Activated T-cell treated with anti-CD3 and anti-CD28 coated beads, Interleukin-2, amount 50 U/mL, for 4 hours (primary cell): ENCODE data around the gene FKBP5. TPM values are rescaled to one million over a fixed set of nuclear protein-coding genes. Genes with fewer than 3 reads are reported as not detected.
"Not testable (repeated sequence)": the region's sequence is repeated elsewhere in the genome, so short reads cannot be mapped to it uniquely, and the experiment has no call there.

Experiments used
- ATAC-seq, 2 donors: fragments of 200-7000 bp; cut with Tn5 transposase; one replicate each; pipeline ENCODE4 v1.10.0; 2021
- DNase-seq: peaks from one replicate; pipeline ENCODE4 v3.0.0-alpha.2; 2020
- H3K27me3 Mint-ChIP-seq: one replicate; pipeline ENCODE4 v1.8.0; 2021; ENCODE audit warnings: low read depth, mixed read lengths
- H3K36me3 Mint-ChIP-seq: one replicate; pipeline ENCODE4 v1.8.0; 2022; ENCODE audit warnings: mixed read lengths; ENCODE audit not compliant: insufficient read depth
- H3K4me1 Mint-ChIP-seq: one replicate; pipeline ENCODE4 v1.8.0; 2021; ENCODE audit warnings: low read depth, mixed read lengths
- H3K4me3 Mint-ChIP-seq: one replicate; pipeline ENCODE4 v1.8.0; 2021; ENCODE audit warnings: mild to moderate bottlenecking, moderate library complexity, mixed read lengths
- H3K9me3 Mint-ChIP-seq: one replicate; pipeline ENCODE4 v1.8.0; 2021; ENCODE audit warnings: mixed read lengths
- total RNA-seq, 3 donors: library from RNA; stranded (reverse); gene quantifications; one replicate each; pipeline ENCODE4 v1.2.1, GENCODE V29; 2021

FKBP5 gene
- 10 to 100 TPM; 46.5 to 62.3 (median 59.9) TPM for total RNA-seq

- DNase-seq = peak; percentile 83
- Mint-ChIP-seq H3K27me3 (no peaks in the 10 kb centered on the region), H3K9me3 (no peaks in the 10 kb centered on the region), H3K4me1 (peaks cover 10% of the 10 kb centered on the region), H3K4me3 (peak within 1 kb of the TSS; percentile 98), H3K36me3 (no peaks in the 10 kb centered on the region)
- ATAC-seq = peak; percentile 94 to 96
Observed at GRCh38 chr6:35688605-35689322, at the start of gene FKBP5. Gene FKBP5, minus strand, starts transcription at chr6:35688915. Its CDS starts 46,091 bp downstream, at chr6:35642824.

DNA sequence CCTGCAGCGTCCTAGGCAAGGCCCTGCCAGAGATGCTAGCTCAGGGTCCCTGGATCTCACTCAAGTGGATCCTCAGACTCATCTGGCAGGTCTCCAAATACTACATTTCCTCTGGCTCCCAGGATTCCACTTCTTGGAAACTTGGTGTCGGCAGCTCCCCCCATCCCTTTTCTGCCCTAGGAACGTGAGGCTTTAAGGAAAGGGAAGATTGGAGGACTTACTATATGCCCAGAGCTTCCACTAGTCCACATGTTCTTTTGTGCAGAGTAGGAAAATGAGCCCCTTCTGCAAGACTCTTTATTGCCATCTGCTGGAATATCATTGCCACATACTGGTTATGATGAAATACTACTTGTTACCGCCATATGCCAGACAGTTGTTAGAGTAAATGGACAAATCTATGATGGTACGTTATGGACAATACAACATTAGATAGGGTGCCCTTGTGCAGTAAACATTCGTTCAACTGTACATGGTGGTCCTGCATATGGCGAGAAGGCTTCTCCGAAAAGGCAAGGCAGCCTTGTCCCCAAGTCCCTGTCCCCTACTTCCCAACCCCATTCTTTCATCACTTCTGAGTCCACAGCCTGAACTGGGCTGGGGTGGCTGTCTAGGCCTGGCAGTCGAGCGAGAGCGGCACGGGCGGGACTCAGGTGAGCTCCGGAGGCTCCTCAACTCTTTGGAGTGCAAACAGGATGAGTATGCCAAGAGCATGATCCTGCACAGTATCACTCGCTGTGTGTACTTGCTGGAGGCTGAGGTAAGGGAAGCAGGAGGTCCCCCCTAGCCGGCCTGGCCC, 48.9 kb upstream of the FKBP5 start:
- Mint-ChIP-seq H3K36me3 (no peaks in the 10 kb centered on the region), H3K27me3 (no peaks in the 10 kb centered on the region), H3K9me3 (no peaks in the 10 kb centered on the region), H3K4me1 (peaks cover 39% of the 10 kb centered on the region), H3K4me3 (peak overlapping the region; percentile 44)
- DNase-seq (no peak), ATAC-seq (peak; percentile 58 to 73)

- no peaks in the 10 kb centered on the region for H3K9me3 Mint-ChIP-seq
- no peaks in the 10 kb centered on the region for H3K27me3 Mint-ChIP-seq
- no peak for ATAC-seq
- H3K36me3 Mint-ChIP-seq = no peaks in the 10 kb centered on the region
- H3K4me3 Mint-ChIP-seq = peak within 1 kb of the TSS; percentile 44
- peaks cover 45% of the 10 kb centered on the region for H3K4me1 Mint-ChIP-seq
- DNase-seq = no peak
Observed at GRCh38 chr6:35736982-35737412, 48.3 kb upstream of the FKBP5 start, which contains the start of gene ARMC12. Gene ARMC12, plus strand, starts transcription at chr6:35737032. Its CDS starts 77 bp downstream, at chr6:35737109.

- H3K4me3 Mint-ChIP-seq = no peak overlapping the region
- DNase-seq (peak; percentile 85), ATAC-seq (peak; percentile 25 to 26)
- no peaks in the 10 kb centered on the region for H3K27me3 Mint-ChIP-seq
- H3K9me3 Mint-ChIP-seq = no peaks in the 10 kb centered on the region
- peaks cover 46% of the 10 kb centered on the region for H3K4me1 Mint-ChIP-seq
- no peaks in the 10 kb centered on the region for H3K36me3 Mint-ChIP-seq
Observed at GRCh38 chr6:35736253-35736894, 47.7 kb upstream of the FKBP5 start.

DNA sequence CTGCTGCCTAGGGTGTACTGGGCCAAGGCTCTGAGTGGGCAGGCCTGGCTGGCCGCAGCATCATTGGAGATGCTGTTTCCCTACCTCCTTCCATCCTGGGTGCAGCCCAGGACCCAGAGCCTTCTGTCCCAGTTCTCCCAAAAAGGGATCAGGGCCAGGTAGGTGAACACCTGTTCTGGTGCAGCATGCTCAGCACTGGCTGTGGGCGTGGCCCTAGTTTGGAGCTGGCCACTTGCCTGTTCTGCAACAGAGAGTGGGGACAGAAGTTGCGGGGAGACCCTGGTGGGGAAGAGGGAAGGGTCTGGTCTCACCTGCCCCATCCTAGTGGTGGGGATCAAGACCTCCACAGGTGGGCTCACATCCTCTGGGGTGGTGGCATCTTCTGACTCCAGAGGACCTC, 46.7 kb upstream of the FKBP5 start:
- H3K4me3 Mint-ChIP-seq = no peak overlapping the region
- DNase-seq (no peak), ATAC-seq (no peak)
- no peaks in the 10 kb centered on the region for H3K27me3 Mint-ChIP-seq
- H3K36me3 Mint-ChIP-seq = no peaks in the 10 kb centered on the region
- no peaks in the 10 kb centered on the region for H3K9me3 Mint-ChIP-seq
- peaks cover 53% of the 10 kb centered on the region for H3K4me1 Mint-ChIP-seq

DNA sequence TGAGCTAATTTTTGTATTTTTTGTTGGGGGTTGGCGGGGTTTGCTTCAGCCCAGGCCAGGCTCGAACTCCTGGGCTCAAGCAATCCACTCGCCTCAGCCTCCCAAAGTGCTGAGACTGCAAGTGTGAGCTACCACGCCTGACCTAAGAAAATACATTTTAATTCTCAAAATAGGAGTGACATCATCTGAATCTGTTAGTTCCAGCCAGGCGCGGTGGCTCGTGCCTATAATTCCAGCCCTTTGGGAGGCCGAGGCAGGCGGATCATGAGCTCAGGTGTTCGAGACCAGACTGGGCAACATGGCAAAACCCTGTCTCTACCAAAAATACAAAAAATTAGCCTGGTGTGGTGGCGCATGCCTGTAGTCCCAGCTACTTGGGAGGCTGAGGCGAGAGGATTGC, 45.6 kb upstream of the FKBP5 start:
- not testable (repeated sequence) for ATAC-seq, H3K36me3 Mint-ChIP-seq, H3K27me3 Mint-ChIP-seq, DNase-seq, H3K4me3 Mint-ChIP-seq, H3K9me3 Mint-ChIP-seq
- H3K4me1 Mint-ChIP-seq = peaks cover 64% of the 10 kb centered on the region

- Mint-ChIP-seq H3K36me3 (no peaks in the 10 kb centered on the region), H3K9me3 (no peaks in the 10 kb centered on the region), H3K27me3 (no peaks in the 10 kb centered on the region), H3K4me1 (peaks cover 71% of the 10 kb centered on the region), H3K4me3 (no peak overlapping the region)
- ATAC-seq = no peak
- DNase-seq = no peak
Observed at GRCh38 chr6:35733633-35734032, 44.9 kb upstream of the FKBP5 start.

GRCh38 chr6:35731736-35732532, 43.2 kb upstream of the FKBP5 start:
- peak overlapping the region; percentile 85 for H3K4me3 Mint-ChIP-seq
- no peaks in the 10 kb centered on the region for H3K36me3 Mint-ChIP-seq
- ATAC-seq (peak; percentile 53 to 58), DNase-seq (peak; percentile 92)
- H3K27me3 Mint-ChIP-seq = no peaks in the 10 kb centered on the region
- H3K4me1 Mint-ChIP-seq = peaks cover 77% of the 10 kb centered on the region
- H3K9me3 Mint-ChIP-seq = no peaks in the 10 kb centered on the region

DNA sequence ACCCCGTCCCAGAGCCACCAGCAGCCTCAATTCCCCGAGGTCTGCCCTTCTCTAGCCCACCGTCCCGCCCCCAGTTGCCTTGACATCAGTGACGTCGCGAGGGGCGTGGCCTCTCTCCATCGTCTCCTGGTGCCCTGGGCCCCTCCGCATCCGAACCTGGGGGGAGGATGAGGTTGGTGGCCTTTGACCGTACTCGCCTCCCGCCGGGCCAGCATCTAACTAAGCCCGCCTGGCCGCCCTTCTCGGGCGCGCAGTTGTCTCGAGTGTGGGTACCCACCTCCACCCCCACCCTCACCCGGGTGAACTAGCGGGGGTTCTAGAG, 42.7 kb upstream of the FKBP5 start:
- Mint-ChIP-seq H3K36me3 (no peaks in the 10 kb centered on the region), H3K27me3 (no peaks in the 10 kb centered on the region), H3K4me3 (peak overlapping the region; percentile 85), H3K4me1 (peaks cover 81% of the 10 kb centered on the region), H3K9me3 (no peaks in the 10 kb centered on the region)
- ATAC-seq = peak; percentile 47 to 52
- peak; percentile 94 for DNase-seq

- no peaks in the 10 kb centered on the region for H3K9me3 Mint-ChIP-seq
- peak in 1 of 2 donors; percentile 0 for ATAC-seq
- DNase-seq = no peak
Observed at GRCh38 chr6:35730745-35731413, 42.2 kb upstream of the FKBP5 start.

GRCh38 chr6:35729722-35730121, 41.0 kb upstream of the FKBP5 start:
- no peaks in the 10 kb centered on the region for H3K9me3 Mint-ChIP-seq
- H3K4me3 Mint-ChIP-seq = no peak overlapping the region
- DNase-seq (no peak), ATAC-seq (no peak)
- H3K27me3 Mint-ChIP-seq = no peaks in the 10 kb centered on the region
- peaks cover 81% of the 10 kb centered on the region for H3K4me1 Mint-ChIP-seq
- no peaks in the 10 kb centered on the region for H3K36me3 Mint-ChIP-seq

More at GRCh38 chr6:35730745-35731413, 42.2 kb upstream of the FKBP5 start:
- H3K27me3 Mint-ChIP-seq = no peaks in the 10 kb centered on the region
- H3K4me3 Mint-ChIP-seq = peak overlapping the region; percentile 85
- H3K36me3 Mint-ChIP-seq = no peaks in the 10 kb centered on the region
- peaks cover 81% of the 10 kb centered on the region for H3K4me1 Mint-ChIP-seq

DNA sequence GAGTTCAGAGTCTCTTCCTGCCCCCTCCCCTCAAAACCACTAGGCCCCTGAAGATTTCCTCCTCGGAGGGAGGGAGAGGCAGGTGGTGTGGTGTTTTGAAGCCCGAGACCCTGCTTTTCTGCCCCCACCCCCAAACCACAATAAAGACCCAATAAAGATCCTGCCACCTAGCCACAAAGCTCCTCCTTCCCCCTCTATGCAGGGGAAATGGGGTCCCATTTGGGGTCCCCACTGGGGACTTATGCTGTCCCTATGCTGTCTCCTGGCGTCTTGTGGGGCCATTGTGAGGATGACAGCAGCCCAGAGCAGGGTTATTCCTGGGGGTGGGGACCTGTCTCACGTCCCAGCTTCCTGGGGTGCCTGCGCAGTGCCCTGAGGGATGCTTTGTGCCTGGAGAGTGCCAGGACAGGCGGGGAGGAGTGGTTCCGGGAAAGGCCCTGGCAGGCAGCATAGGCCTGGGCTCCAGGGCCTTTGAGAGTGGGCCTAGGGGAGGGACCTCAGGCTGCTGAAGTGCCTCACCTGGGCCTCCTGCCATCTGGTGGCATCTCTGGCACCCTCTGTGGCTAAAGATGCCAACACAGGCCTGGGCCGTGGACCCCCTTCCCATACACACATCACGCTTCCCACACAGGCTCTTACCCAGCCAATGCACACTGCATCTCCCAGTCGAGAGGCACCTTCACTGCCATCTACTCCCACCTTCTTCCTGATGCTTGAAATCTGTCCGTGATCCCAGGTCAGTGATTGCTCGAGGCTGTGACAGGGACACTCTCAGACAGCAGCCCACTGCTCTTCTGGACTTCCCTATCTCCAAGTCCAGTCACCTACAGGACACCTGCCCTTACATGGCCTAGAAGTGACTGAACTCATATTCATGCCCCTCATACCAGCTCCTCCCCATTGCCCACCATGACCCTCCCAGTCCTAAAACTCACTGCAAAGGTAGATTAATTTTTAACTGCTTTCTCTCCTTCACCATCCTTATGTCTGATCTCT, 40.3 kb upstream of the FKBP5 start:
- Mint-ChIP-seq H3K4me3 (no peak overlapping the region), H3K9me3 (no peaks in the 10 kb centered on the region), H3K36me3 (no peaks in the 10 kb centered on the region), H3K27me3 (no peaks in the 10 kb centered on the region), H3K4me1 (peaks cover 87% of the 10 kb centered on the region)
- no peak for ATAC-seq
- DNase-seq = no peak
